Measurements from ENCODE around the gene GRIK5. TPM values are rescaled to one million over a fixed set of nuclear protein-coding genes. Genes with fewer than 3 reads are reported as not detected.
A peak's percentile ranks its signal among the peaks of the same experiment; 100 is the strongest.
"Not testable (repeated sequence)": the region's sequence is repeated elsewhere in the genome, so short reads cannot be mapped to it uniquely, and the experiment has no call there.

The GRIK5 gene
- total RNA-seq, 1 donor from 2014 or later, result 5.1 TPM

GRCh38 chr19:42064432-42064831 lies 5.6 kb downstream of the GRIK5 start:
- DNase-seq (ENCODE audit: missing footprints), result no peak
- intact Hi-C loops (cut with DNase I), result no loop called here
- no peak for ATAC-seq

- no peak for DNase-seq (ENCODE audit: missing footprints)
- intact Hi-C loops (cut with DNase I), result no loop called here
- ATAC-seq, result no peak
Measured at GRCh38 chr19:42062381-42062780, 7.6 kb downstream of the GRIK5 start.

GRCh38 chr19:42060117-42060516 lies 9.9 kb downstream of the GRIK5 start:
- DNase-seq (ENCODE audit: missing footprints) (no peak), ATAC-seq (no peak)
- intact Hi-C loops (cut with DNase I), result no loop called here

GRCh38 chr19:42059196-42059595 lies 10.8 kb downstream of the GRIK5 start:
- DNase-seq (ENCODE audit: missing footprints) (no peak), ATAC-seq (no peak)
- intact Hi-C loops (cut with DNase I), result no loop called here

- intact Hi-C loops (cut with DNase I), result no loop called here
- DNase-seq (ENCODE audit: missing footprints) (no peak), ATAC-seq (no peak)
Measured at GRCh38 chr19:42057846-42058245, 12.2 kb downstream of the GRIK5 start.

- DNase-seq (ENCODE audit: missing footprints), result no peak
Measured at GRCh38 chr19:42054205-42054604, 15.8 kb downstream of the GRIK5 start.

GRCh38 chr19:42053037-42053935 lies 16.7 kb downstream of the GRIK5 start:
- no peak for ATAC-seq
- intact Hi-C loops (cut with DNase I), result no loop called here

More at GRCh38 chr19:42054205-42054604, 15.8 kb downstream of the GRIK5 start:
- intact Hi-C loops (cut with DNase I), result no loop called here
- ATAC-seq, result no peak

GRCh38 chr19:42052241-42052863 lies 17.7 kb downstream of the GRIK5 start:
- intact Hi-C loops (cut with DNase I), result no loop called here
- peak; percentile 61 for ATAC-seq
- no peak for DNase-seq (ENCODE audit: missing footprints)

More at GRCh38 chr19:42053037-42053935, 16.7 kb downstream of the GRIK5 start:
- DNase-seq (ENCODE audit: missing footprints), result no peak

- DNase-seq (ENCODE audit: missing footprints) (no peak), ATAC-seq (no peak)
- intact Hi-C loops (cut with DNase I), result no loop called here
Measured at GRCh38 chr19:42051166-42052115, 18.6 kb downstream of the GRIK5 start.

GRCh38 chr19:42048992-42049391 lies 21.0 kb downstream of the GRIK5 start:
- DNase-seq (ENCODE audit: missing footprints), result no peak
- intact Hi-C loops (cut with DNase I), result no loop called here
- ATAC-seq, result no peak

- DNase-seq (ENCODE audit: missing footprints), result no peak
- ATAC-seq, result no peak
Measured at GRCh38 chr19:42045575-42045974, 24.4 kb downstream of the GRIK5 start.

GRCh38 chr19:42042455-42043170 lies 27.4 kb downstream of the GRIK5 start:
- DNase-seq (ENCODE audit: missing footprints) (no peak), ATAC-seq (no peak)
- intact Hi-C loops (cut with DNase I), result no loop called here

More at GRCh38 chr19:42045575-42045974, 24.4 kb downstream of the GRIK5 start:
- intact Hi-C loops (cut with DNase I), result no loop called here

GRCh38 chr19:42040491-42040890 lies 29.5 kb downstream of the GRIK5 start:
- DNase-seq (ENCODE audit: missing footprints); intact Hi-C loops (cut with DNase I); ATAC-seq: not testable (repeated sequence)

GRCh38 chr19:42040031-42040430 lies 30.0 kb downstream of the GRIK5 start:
- intact Hi-C loops (cut with DNase I), result no loop called here
- no peak for ATAC-seq
- DNase-seq (ENCODE audit: missing footprints), result no peak

- intact Hi-C loops (cut with DNase I), result loop anchor here (2.0 kb wide), 2 partner anchors 14 to 36 kb away; no protein-coding TSS in a partner anchor
- ATAC-seq, result peak; percentile 91
- DNase-seq (ENCODE audit: missing footprints), result no peak
Measured at GRCh38 chr19:42038666-42039065, 31.3 kb downstream of the GRIK5 start.

GRCh38 chr19:42037649-42038048 lies 32.4 kb downstream of the GRIK5 start:
- intact Hi-C loops (cut with DNase I), result loop anchor here (2.0 kb wide), 2 partner anchors 13 to 37 kb away; no protein-coding TSS in a partner anchor
- ATAC-seq (peak; percentile 65), DNase-seq (ENCODE audit: missing footprints) (no peak)

GRCh38 chr19:42034640-42035391 lies 35.2 kb downstream of the GRIK5 start:
- ATAC-seq; DNase-seq (ENCODE audit: missing footprints): not testable (repeated sequence)
- intact Hi-C loops (cut with DNase I), result loop anchor here (5.0 kb wide), 1 partner anchor 38 kb away; no protein-coding TSS in a partner anchor
